PFSK-1 (cell line): Measurements from ENCODE around the gene SPART.

Source experiments
- POLR2AphosphoS5 ChIP-seq: IDR thresholded peaks from 2 replicates; pipeline ENCODE4 v1.6.1; 2012; ENCODE audit warnings: low read depth, mild to moderate bottlenecking, control low read depth, low read length, moderate library complexity
- REST ChIP-seq, 2 experiments: IDR thresholded peaks; 2 replicates each; pipeline versions ENCODE4 v1.6.1 to v1.8.0; 2011 to 2012; ENCODE audit warnings: low read depth in 2 of 2, low read length in 2 of 2, control low read depth in 1 of 2, inconsistent platforms in 1 of 2, mild to moderate bottlenecking in 1 of 2, moderate library complexity in 1 of 2; ENCODE audit not compliant: insufficient read depth in 1 of 2

GRCh38 chr13:36282821-36283432 is 63.3 kb downstream of the SPART start:
- TF ChIP-seq POLR2AphosphoS5 (no peak), REST (IDR thresholded peaks at IDR 0.05; ENCODE audit: insufficient read depth in 1 of 2, low read depth in 2 of 2, low read length in 2 of 2) (no peak)
